ENCODE results near the gene RELA. TPM values are rescaled to one million over a fixed set of nuclear protein-coding genes. Genes with fewer than 3 reads are reported as not detected.

The RELA gene
- total RNA-seq, 6 experiments from 2014 or later: 66.9 to 72.7 (median 69.5) TPM

DNA sequence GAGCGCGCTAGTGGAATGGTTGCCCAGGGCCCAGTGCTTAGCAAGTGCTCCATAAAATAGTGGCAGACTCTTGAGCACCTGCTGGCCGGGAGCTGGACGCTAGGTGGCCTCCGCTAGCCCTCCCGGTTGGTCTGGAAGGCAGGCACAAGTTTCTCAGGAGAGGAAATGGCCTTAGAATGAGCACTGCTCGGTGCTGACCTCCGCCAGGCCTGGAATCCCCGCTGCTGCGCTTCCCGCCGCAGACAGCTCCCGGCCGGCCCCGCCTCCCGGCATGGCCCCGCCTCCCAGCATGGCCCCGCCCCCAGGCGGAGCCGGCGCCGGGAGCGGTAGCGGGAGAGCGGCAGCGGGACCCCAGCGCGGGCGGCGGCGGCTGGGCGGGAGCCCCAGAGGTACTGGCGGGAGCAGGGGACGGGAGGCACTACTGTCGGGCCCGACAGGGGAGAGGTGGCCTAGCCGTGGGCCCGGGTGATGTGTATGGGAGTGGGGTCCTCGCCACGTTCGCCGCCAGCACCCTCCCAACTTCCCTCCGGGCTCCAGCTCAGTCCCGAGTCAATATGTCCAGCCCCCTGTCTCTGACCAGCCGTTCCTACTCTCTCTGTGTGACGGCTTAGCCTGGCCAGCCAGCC, 24.8 kb downstream of the RELA start, which contains the start of gene SIPA1:
TSS of gene SIPA1 (plus strand) at position 308 of the 626 bp plus-strand sequence. CDS start 2,821 bp downstream, outside the sequence.
- TF ChIP-seq, protein P1, sequence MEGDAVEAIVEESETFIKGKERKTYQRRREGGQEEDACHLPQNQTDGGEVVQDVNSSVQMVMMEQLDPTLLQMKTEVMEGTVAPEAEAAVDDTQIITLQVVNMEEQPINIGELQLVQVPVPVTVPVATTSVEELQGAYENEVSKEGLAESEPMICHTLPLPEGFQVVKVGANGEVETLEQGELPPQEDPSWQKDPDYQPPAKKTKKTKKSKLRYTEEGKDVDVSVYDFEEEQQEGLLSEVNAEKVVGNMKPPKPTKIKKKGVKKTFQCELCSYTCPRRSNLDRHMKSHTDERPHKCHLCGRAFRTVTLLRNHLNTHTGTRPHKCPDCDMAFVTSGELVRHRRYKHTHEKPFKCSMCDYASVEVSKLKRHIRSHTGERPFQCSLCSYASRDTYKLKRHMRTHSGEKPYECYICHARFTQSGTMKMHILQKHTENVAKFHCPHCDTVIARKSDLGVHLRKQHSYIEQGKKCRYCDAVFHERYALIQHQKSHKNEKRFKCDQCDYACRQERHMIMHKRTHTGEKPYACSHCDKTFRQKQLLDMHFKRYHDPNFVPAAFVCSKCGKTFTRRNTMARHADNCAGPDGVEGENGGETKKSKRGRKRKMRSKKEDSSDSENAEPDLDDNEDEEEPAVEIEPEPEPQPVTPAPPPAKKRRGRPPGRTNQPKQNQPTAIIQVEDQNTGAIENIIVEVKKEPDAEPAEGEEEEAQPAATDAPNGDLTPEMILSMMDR (IDR thresholded peaks at IDR 0.05): peak; percentile 74
- Mint-ChIP-seq H3K4me3 (peak within 1 kb of the TSS; percentile 88), H3K27ac (peak within 1 kb of the TSS; percentile 56), H3K27me3 (ENCODE audit: insufficient read depth) (0 out of 2 replicates have a peak, but pooled peaks cover 3% of the 10 kb centered on the region), H3K9me3 (no peaks in the 10 kb centered on the region), H3K36me3 (ENCODE audit: low read depth) (no peaks in the 10 kb centered on the region; the same call in 1 of the 2 replicates), H3K4me1 (ENCODE audit: low read depth) (peaks cover 24% of the 10 kb centered on the region)
- peak; percentile 94 for DNase-seq

DNA sequence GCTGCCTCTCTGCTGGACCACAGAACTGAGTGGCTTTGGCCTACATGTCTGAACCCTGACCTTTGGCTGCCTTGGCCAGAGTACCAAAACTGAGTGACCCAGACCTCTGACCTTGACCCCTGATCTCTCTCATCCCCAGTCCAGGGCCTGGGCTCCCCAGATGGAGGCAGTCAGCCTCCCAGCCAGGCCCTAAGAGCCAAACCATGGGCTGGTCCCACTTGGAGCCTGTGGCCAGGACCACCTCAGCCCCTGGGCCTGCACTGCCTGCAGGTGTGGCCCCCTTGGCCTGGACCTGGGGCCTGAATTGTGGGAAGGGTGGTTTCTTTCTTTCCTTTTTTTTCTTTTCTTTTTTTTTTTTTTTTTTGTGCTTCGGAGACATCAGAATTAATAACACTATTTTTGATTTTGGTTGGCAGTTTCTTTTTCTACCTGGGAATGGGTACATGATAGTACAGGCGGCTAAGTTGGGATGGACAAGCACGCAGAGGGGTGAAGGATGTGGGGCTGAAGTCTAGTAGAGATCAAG, 25.6 kb downstream of the RELA start:
- no peaks in the 10 kb centered on the region for H3K9me3 Mint-ChIP-seq
- H3K27me3 Mint-ChIP-seq (ENCODE audit: insufficient read depth): 0 out of 2 replicates have a peak, but pooled peaks cover 3% of the 10 kb centered on the region
- DNase-seq: no peak
- peak overlapping the region; percentile 88 for H3K4me3 Mint-ChIP-seq
- peaks cover 23% of the 10 kb centered on the region for H3K4me1 Mint-ChIP-seq (ENCODE audit: low read depth)
- H3K27ac Mint-ChIP-seq: no peak overlapping the region; the same call in 1 of the 2 replicates
- TF ChIP-seq, protein P1 (IDR thresholded peaks at IDR 0.05): no peak
- no peaks in the 10 kb centered on the region; the same call in 1 of the 2 replicates for H3K36me3 Mint-ChIP-seq (ENCODE audit: low read depth)

DNA sequence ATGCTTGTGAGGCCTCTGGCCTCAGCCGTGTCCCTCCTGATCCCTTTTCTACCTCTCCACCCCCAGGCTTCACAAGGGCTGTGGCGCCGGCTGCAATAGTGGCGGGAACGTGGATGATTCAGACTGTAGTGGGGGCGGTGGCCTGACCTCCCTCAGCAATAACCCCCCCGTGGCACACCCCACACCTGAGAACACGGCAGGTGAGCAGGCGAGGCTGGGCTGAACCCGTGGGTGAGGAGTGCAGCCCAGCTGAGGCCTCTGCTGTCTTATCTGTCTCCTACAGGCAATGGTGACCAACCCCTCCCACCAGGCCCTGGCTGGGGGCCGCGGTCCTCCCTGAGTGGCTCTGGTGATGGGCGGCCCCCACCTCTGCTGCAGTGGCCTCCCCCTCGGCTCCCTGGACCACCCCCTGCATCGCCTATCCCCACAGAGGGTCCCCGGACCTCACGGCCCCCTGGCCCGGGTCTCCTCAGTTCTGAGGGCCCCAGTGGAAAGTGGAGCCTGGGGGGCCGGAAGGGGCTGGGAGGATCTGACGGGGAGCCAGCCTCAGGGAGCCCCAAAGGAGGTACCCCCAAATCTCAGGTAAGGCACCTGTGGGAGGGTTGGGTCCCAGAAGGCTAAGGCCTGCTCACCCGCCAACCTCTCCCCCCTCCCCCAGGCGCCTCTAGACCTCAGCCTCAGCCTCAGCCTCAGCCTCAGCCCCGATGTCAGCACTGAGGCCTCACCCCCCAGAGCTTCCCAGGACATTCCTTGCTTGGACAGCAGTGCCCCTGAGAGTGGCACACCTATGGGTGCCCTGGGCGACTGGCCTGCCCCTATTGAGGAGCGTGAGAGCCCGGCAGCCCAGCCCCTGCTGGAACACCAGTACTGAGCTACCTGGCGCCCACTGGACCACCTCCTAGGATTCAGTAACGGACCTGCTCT, 26.3 kb downstream of the RELA start:
- no peaks in the 10 kb centered on the region; the same call in 1 of the 2 replicates for H3K36me3 Mint-ChIP-seq (ENCODE audit: low read depth)
- H3K9me3 Mint-ChIP-seq: no peaks in the 10 kb centered on the region
- DNase-seq: no peak
- TF ChIP-seq, protein P1 (IDR thresholded peaks at IDR 0.05): no peak
- H3K27me3 Mint-ChIP-seq (ENCODE audit: insufficient read depth): 0 out of 2 replicates have a peak, but pooled peaks cover 3% of the 10 kb centered on the region
- peaks cover 19% of the 10 kb centered on the region for H3K4me1 Mint-ChIP-seq (ENCODE audit: low read depth)
- H3K27ac Mint-ChIP-seq: no peak overlapping the region; the same call in 1 of the 2 replicates
- H3K4me3 Mint-ChIP-seq: no peak overlapping the region

DNA sequence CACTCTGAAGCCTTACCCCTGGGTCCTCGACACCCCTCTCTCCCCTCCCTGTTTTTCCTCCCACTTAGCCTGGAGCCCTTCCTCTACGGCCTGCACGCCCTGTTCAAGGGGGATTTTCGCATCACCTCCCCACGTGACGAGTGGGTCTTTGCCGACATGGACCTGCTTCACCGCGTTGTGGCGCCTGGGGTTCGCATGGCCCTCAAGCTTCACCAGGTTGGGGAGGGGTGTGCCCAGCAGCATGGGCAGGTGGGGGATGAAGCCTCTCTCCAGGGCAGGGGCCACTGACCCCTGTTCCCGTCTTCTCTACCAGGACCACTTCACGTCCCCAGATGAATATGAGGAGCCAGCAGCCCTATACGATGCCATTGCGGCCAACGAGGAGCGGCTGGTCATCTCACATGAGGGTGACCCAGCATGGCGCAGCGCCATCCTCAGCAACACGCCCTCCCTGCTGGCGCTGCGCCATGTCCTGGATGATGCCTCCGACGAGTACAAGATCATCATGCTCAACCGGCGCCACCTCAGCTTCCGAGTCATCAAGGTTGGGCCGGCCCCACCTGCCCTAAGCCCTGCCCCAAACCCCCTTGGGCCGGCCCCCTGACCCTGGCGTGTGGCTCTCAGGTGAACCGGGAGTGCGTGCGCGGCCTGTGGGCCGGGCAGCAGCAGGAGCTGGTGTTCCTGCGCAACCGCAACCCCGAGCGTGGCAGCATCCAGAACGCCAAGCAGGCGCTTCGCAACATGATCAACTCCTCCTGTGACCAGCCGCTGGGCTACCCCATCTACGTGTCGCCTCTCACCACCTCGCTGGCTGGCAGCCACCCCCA, 27.6 kb downstream of the RELA start:
- TF ChIP-seq, protein P1 (IDR thresholded peaks at IDR 0.05): no peak
- Mint-ChIP-seq H3K27ac (no peak overlapping the region), H3K4me3 (no peak overlapping the region), H3K9me3 (no peaks in the 10 kb centered on the region), H3K27me3 (ENCODE audit: insufficient read depth) (0 out of 2 replicates have a peak, but pooled peaks cover 3% of the 10 kb centered on the region), H3K36me3 (ENCODE audit: low read depth) (no peaks in the 10 kb centered on the region; the same call in 1 of the 2 replicates), H3K4me1 (ENCODE audit: low read depth) (peaks cover 19% of the 10 kb centered on the region)
- DNase-seq: no peak

Data from HFFc6 (cell line).